NCI-H446 treated with DMSO at 0.1 percent for 48 hours (cell line): ENCODE measurements around the gene CLMN.

ENCODE experiments used
- DNase-seq: peaks from one replicate; lab custom pipeline; 2025; lab: John Stamatoyannopoulos, UW

The CLMN gene

DNA sequence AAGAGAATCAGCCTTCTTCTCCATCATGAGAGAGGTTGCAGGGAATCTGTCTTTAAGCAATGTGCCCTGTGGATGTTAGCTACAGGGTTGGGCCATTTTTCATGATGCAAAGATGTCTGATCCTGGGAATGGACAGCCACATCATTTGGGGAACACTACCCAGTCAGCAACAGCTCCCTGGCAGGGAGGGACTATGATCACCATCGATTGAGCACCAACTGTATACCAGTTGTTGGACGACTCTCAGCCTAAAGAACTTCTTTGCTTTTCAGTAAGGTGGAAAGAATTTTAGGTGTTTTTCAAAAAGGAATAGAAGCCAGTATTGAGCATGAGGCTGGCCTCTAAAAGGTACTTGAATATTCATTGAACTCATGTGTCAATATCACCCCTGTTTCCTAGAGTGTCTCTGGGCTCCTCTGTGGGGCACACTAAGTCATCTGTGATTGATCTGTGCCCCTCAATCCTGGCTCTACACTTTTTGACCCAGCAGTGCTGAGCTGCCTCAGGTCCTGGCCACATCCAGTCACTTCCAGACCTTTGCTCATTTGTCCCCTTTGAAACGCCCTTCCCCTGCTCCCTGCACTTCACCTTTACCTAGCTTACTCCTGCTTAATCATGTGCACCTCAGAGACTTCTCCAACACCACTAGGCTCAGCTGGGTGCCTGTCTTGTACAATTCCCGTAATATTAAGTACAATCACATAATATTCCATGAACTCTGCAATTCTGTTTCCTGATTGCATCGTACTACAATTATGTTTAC, 2.2 kb upstream of the CLMN start:
- no peak for DNase-seq

DNA sequence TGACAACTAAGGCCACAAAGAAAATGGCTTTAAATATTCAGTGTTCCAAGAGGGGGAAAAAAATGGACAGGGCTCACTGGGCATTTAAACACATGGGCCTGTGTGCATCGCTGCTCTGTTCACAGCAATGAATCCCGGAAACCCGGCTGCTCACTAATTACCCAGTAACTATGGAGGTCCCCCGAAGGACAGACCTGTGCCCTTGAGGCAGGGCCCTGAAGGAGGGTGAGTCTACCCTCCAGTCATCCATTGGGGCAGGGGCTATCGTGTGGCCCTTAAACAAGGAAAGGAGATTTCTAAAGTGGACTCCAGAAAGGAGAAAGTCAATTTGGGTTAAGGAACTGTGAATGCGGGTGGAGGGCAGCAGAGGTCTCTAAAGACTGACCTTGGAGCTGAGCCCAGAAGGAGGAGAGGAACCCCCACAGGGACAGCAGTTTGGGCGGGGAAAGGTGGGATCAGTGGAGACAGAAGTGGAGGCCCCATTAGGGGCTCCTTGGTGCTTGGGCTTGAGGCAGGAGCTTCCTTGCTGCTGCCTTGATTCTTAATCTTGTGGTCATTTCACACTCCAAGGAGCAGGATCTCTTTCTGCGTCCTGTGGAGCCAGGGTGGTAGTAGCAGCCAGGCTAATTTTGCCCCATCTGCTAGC, 1.4 kb upstream of the CLMN start:
- DNase-seq: no peak

DNA sequence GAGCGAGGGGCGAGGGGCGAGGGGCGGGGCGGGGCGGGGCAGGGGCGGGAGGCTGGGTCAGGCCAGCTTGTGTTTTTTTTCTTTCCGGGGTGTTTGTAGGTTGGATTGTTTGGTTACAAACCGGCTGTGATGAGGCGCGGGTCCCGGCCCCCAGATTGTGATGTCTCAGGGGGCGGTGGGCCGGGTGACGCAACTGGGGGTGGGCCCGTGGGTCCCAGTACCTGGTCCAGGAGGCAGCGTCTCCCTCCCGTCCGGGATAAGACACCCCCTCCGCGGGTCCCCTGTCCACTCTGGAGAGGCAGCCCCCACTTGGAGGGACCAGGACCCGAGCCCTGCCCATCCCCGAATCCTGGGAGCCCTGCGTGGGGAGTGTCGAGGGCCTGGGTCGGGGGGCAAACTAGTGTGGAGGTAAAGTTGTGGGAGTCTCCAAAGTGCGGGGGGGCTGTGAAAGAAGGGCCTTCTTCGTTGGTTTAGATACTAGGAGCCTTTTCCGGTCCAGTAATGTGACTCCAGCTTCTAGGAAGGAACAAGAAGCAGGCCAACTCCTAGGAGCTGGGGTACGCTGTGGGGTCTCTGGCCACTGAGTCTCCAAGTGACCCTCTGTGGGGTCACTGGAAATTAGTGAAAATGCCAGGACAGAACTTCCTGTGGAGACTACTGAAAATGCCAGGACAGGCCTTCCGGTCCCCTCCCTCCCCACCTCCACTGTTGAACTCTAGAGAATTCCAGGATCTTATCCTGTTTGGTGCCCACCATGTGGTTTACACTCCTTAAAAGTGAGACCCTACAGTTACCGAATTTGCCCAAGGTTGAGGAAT, 579 bp upstream of the CLMN start:
- no peak for DNase-seq

DNA sequence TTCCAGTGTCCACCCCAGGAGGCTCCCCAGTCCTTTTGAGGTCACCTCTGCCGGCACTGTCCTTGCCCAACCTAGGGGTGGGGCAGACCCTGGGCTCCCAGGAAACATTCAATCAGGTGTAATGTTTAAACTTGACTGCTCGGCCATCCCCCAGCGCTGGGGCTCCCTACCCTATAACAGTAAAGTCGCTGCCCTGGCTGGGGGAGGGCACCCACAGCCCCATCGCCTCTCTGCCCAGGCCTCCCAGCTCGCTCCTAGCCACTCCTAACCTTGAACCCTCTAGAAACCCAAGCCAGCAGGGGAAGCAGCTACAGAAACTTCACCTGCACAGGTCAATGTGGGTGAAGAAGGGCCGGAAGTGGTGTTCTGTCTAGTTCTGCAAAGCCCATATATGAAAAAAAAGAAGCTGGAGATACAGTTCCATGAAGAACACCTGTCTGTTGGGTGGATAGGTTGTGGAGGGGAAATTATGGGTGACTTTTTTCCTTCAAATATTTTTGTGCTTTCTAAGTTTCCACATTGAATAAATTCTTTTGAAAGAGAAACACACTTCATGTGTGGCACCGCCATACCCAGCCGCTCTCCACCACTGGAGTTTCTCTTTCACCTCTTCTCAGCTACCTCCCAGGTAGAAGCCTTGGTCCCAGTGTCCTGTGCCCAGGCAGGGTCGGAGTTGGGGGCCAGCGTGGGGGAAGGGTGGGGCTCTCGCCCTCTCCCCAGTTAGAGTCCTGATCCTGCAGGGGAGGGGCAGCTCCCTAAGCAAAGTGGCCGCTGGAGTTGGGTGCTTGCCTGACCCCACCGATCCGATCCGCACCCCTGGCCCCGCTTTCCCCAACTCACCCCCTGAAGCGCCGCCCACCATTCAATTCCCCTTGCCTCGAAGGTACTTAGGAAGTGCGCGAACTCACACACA, 1.1 kb downstream of the CLMN start:
- no peak for DNase-seq

DNA sequence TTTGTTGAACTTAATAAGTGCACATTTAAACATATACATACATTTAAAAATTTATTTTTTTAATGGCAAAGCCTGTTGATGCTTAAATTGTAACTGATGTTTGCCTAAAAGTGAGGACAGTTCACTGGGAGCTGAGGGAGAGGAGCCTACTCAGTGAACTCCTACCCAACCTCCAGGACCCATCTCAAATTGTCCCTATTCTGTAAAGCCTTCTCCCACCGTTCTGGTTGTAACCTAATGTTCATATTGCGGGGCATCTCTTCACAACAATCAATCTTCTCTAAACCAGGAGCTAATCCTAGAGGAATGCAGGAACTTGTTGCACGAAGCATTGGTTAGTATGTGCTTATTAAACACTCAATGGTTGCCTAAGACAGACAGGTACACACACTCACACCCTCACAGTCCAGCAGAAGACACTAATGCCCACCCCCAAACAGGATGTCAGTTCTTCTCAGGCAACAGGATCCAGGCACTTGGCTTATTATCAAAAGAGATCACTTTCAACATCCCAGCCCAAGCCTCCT, 1.8 kb downstream of the CLMN start:
- no peak for DNase-seq

DNA sequence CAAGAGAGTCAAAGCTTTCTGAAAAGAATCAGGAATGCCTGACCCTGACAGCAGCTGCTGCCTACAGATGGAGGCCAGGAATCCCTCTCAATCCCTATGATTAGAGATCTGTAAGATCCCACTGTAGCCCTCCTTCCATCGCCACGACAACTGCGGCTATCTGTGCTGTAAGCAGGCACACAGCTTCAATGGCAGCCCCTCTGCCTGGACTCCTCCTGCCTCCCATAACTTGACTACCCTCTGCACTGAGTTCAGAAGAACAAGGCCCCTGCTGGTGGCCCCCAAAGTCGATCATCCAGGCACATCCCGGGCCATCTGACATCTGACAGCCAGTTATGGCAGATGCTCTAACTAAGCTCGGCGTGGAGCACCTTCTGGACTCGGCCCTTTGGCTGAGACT, 2.9 kb downstream of the CLMN start:
- no peak for DNase-seq

DNA sequence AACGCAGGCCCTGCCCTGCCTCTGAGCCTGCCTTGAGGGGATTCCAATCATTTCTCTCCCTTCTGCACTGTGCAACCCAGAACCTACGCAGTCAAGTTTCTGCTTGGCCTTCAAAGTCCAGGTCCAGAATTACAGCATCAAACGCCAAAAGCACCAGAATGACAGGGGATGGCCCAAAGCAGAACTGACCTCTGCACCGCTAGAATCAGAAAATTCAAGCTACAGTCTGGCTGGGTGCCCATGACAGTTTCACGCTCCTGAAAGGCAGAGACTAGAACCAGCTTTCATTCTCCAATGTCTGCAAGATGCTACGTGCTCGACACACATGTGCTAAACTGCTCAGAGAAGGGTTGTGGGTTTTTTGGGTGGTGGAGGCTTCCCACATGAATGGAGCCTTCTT, 4.1 kb downstream of the CLMN start:
- no peak for DNase-seq

DNA sequence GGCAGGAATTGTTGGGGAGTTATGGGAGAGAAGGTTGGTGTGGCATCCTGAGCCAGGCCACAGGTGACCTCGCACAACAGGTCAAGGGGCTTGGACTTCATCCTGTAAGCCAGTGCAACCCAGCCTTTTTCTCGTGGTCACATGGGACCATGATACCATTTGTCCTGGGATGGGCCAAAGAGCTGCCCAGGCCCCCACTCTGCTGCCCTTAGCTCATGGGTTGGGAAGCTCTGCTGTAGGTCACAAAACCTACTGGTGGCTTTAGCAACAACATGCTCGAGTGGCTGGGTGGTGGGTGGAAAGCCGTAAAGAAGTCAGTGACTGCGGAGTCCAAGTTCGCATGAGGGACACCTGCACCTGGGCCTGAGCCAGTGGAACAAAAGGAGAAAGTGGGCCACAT, 4.6 kb downstream of the CLMN start:
- no peak for DNase-seq

DNA sequence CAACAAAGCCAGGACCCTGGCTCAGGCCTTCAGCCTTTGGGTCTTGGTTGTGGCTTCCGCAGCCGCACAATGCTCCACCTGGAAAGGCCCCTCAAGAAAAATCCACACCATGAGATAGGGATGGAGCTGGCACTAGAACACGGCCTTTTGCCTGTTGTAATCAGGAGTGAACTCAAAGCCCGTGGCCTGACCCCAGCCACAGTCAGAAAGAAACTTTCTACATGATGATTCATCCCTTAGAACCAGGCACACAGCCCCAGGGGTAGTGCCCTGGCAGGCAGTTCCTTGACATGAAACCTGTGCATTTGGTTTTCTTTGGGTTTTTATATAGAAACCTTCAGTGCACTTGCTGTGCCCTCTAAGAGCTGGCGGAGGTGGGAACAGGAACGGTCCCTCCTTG, 5.1 kb downstream of the CLMN start:
- DNase-seq: no peak

DNA sequence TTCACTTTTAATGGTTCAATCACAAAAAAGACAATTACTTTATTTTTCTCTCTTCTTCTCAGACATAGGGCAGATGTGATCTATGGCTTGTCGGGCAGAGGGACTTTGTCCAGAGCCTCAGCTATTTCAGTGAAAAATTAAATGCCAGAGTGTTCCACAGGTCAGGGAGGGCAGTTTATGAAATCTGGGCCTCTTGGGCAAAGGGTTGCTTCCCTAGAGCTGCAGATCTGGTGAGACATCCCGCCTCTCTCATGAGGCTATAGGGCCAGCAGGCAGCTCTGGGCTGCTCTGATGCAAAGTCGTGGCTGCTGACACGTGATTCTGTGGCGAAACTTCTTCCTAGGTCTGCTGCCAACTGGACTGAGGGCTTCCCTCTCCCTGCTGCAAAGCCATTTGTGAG, 6.0 kb downstream of the CLMN start:
- DNase-seq: no peak

DNA sequence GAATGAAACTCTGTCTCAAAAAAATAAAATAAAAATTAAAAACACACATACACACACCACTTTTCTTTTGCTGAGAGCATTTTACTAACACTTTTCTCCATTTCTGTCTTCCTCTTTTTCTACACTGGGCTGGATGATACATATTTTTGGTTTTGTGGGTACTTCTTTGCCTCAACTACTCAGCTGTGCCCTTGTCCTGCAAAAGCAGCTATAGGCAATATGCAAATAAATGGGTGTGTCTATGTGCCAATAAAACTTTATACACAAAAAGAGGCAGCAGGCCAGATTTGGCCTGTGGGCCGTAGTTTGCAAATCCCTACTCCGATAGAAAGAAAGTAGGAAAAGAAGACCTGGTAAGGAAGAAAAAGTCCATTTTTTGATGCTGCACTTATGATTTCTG, 6.5 kb downstream of the CLMN start:
- no peak for DNase-seq

DNA sequence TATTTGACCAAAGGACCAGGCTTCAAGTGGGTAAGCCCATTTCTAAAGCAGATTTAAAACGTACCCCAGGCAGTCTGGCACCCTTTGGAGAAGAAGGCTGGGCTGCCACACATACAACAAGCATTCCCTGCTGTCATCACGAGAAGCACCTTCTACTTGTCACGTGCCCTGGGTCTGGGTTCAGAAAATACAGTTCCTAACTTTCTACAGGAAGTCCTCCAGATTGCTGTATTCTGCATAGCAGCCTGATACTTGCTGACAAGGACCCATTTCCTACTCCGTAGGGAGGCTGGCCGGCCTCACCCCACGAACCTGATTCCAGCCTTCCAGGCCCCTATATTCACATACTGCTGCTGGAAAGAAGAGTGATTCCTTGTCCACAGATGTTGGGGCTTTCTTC, 7.4 kb downstream of the CLMN start:
- no peak for DNase-seq

DNA sequence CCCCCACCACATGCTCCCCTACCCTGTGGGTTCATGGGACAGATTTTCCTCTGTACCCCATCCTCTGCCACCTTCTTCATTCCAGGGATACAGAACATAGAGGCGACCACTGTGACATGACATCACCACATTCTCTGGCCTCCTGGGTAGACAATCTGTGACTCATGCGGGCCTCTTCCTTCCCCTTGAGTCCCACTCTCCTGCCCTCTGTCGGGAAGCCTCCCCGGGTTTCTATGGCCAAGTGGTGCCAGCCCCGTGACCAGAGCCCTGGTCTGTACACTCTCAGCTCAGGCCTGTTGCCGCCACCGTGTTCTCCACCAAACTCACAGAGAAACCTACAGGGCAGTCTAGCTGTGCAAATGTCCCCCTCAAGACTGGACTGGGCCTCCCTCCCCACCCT, 8.0 kb downstream of the CLMN start:
- DNase-seq: no peak

DNA sequence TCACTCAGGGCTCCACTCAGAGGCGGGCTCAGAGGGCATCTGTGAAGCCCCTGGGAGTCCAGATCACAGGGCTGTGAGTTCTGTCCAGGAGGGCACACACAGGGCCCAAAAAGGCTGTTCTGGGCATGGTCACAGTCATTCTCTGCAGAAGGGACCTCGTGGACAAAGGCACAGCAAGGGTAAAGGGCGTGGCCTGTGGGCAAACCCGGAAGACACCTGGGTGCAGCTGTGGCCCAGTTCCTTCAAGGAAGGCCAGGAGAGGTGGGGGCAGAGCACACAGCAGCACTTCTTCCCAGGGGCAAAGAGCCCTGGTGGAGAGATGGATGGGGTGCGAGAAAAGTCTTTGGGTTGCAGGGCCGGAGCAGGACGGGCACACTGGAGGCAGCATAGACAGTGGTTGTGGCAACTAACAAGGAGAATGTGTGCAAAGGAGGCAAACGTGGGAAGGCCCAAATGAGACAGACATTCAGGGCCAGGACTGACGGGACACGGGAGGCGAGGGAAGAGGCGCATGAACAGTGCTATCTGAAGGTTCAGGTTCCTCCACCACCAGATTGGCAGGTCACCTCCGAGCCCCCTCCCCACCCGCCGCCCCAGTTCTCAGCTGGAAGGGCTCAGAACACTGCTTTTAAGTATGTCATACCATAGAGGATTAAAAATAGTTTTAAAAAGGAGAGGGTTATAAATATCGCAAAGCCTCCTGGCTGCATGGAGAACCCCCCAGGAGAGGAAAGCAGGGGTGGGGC, 8.9 kb downstream of the CLMN start:
- DNase-seq: no peak

DNA sequence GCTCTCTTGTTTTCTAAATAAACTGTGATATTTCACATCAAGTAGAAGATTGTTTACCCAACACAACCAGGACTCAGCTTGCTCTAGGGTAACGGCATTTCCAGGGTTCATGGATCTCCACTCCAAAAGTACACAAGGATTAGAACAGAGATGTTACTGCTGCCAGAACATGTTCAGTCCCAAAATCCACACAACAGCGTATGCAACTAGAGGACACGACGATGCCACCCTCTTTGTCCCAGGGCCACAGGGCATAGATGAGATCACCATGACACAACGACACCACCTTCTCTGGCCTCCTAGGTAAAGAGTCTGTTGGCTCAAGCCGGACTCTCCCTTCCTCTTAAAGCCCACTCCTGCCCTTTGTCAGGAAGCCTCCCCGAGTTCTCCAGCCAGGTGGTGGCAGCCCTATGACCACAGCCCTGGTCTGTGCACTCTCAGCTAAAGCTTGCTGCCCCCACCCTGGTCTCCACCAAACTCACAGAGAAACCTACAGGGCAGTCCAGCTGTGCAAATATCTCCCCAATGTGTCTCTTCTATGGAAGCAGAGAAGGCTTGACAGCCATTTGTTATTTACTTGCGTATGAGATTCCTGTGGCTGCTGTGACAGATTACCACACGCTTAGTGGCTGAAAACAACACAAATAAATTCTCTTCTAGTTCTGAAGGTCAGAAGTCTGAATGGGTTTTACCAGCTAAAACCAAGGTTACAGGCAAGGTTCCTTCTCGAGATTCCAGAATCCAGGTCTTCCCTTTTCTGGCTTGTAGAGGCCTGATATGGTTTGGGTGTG, 10.3 kb downstream of the CLMN start:
- no peak for DNase-seq

DNA sequence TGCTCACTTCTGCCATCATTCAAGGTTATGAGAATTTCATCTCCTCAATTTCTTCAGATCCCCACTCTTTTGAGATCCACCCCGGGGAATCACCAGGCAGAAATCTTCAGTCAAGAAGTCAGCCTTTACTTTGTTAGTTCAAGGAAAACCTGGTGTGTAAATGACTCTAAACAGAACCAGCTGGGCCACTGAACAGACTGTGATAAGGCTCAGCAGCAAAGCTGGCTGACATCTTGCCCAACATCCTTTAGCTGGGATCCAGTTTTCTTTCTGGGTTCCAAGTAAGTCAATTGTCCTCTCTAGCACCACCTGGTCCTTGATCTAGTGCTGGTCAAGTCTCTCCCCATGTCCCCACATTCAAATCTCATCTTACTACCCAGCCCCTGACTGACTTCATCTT, 11.6 kb downstream of the CLMN start:
- no peak for DNase-seq

DNA sequence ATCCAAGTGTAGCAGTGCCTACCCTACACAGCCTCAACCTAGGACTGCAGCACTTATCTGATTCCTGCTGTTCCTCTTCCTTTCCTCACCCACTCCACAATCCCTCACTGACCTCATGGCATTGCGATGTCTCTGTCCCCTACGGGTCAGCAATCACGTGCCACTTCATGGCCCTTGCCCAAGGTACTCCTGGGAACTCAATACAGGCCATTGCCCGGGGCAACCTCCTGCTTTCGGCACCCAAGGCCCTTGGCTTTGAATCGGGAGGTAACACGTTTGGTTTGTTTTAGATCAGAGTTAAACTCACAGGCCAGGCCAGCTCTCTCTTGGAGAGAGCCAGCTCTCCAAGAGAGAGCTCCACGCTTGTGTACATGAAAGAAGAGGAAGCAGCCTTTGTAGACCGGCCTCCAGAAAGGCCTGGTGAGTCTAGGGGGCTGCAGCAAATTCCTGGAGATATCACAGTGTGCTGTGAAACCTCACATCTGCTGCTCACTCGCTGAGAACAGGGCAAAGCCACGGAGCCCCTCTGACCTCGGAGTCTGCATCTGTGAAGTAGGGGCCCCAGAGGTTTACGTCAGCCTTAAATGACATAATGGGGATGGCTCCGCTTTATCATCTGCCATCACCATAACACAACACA, 12.2 kb downstream of the CLMN start:
- DNase-seq: no peak

DNA sequence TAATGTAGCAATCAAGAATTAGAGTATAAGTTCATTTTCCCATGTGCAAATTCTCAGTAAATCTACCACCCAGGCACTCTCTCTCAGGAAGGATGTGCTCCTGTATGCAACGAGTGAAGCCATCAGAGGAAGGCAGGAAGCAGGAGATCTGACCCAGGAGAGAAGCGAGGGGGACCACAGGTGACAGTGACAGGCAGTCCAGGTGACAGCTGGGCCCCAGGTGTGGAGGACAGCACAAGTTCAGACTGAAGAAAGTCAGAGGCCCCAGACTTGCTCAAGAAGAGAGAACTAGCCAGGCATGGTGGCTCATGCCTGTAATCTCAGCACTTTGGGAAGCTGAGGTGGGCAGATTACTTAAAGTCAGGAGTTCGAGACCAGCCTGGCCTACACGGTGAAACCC, 13.8 kb downstream of the CLMN start:
- DNase-seq: no peak

DNA sequence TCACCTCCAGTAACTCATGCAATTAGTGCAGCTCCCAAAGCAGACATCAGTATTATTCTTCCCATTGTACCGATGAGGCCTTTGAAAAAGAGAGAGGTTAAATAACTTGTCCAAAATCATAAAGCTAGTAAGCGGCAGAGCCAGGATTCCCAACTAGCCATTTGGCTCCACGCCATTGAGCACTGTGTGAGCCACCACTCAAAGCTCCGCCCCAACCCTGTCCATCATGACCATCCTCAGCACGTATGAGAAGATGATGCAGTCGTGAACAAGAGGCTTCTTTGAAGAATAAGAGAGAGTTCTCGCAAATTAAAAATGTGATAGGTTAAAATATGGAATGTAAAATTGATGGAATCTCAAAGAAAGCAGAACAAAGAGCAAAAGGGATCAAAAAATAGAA, 14.6 kb downstream of the CLMN start:
- no peak for DNase-seq

DNA sequence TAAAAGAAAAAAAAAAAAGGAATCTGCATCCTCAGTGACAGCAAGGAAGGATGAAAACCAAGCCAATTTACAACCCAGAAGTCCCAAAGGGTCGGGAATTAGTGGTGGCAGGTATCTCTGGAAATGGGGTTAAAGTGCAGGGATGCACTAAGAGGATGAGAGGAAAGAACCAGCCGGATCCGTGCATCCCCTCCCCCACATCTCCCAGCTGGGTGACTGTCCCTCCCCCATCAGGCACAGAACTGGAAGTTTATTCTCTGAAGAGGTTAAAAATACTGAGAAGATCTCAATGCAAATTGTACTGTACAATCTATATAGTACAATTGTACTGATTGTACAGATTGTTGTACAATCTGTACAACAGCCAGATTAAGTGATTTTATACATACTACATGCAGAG, 15.4 kb downstream of the CLMN start:
- no peak for DNase-seq
